ENCODE data around the gene DCUN1D2.

DCUN1D2 gene

GRCh38 chr13:113410472-113411201 is 79.9 kb downstream of the DCUN1D2 start:
- peak; percentile 28 for DNase-seq (ENCODE audit: extremely low read depth, low read depth)
- no peak for TF ChIP-seq CTCF (IDR thresholded peaks at IDR 0.05; ENCODE audit: low read depth, low read length)

- DNase-seq (ENCODE audit: extremely low read depth, low read depth), result no peak
- no peak for TF ChIP-seq CTCF (IDR thresholded peaks at IDR 0.05; ENCODE audit: low read depth, low read length)
Observed at GRCh38 chr13:113408562-113408961, 81.9 kb downstream of the DCUN1D2 start.

GRCh38 chr13:113407531-113408393 is 82.7 kb downstream of the DCUN1D2 start:
- DNase-seq (ENCODE audit: extremely low read depth, low read depth), result no peak
- TF ChIP-seq CTCF (IDR thresholded peaks at IDR 0.05; ENCODE audit: low read depth, low read length), result no peak

- TF ChIP-seq CTCF (IDR thresholded peaks at IDR 0.05; ENCODE audit: low read depth, low read length), result no peak
- no peak for DNase-seq (ENCODE audit: extremely low read depth, low read depth)
Observed at GRCh38 chr13:113407103-113407530, 83.4 kb downstream of the DCUN1D2 start.

GRCh38 chr13:113406321-113407102 is 84.0 kb downstream of the DCUN1D2 start:
- TF ChIP-seq CTCF (IDR thresholded peaks at IDR 0.05; ENCODE audit: low read depth, low read length), result no peak
- no peak for DNase-seq (ENCODE audit: extremely low read depth, low read depth)

All from AG09319 (cell line).